Ascending aorta (tissue), 2 donors: ENCODE measurements around the gene ANGPTL5. TPM values are rescaled to one million over a fixed set of nuclear protein-coding genes. Genes with fewer than 3 reads are reported as not detected.
"Not testable (repeated sequence)": the region's sequence is repeated elsewhere in the genome, so short reads cannot be mapped to it uniquely, and the experiment has no call there.

Experiments used
- DNase-seq, 2 donors: peaks; one replicate each; pipeline ENCODE4 v3.0.0-alpha.2; 2019; ENCODE audit warnings: low spot score in 2 of 2
- H3K27ac ChIP-seq, 2 donors: fragments of 200-600 bp; sonication (generic); one replicate each; pipeline ENCODE4 v1.5.1; 2016 to 2017; ENCODE audit warnings: mild to moderate bottlenecking in 1 of 2
- H3K27me3 ChIP-seq: fragments of 200-600 bp; sonication (generic); one replicate; pipeline ENCODE4 v1.5.1; 2017
- H3K36me3 ChIP-seq, 2 donors: fragments of 200-600 bp; sonication (generic); one replicate each; pipeline ENCODE4 v1.5.1; 2016
- H3K4me1 ChIP-seq, 2 donors: fragments of 200-600 bp; sonication (generic); one replicate each; pipeline ENCODE4 v1.5.1; 2016 to 2017; ENCODE audit warnings: mild to moderate bottlenecking in 1 of 2
- H3K4me3 ChIP-seq, 2 donors: fragments of 200-600 bp; sonication (generic); one replicate each; pipeline ENCODE4 v1.5.1; 2016 to 2017; ENCODE audit warnings: mild to moderate bottlenecking in 1 of 2
- H3K9me3 ChIP-seq, 2 donors: fragments of 200-600 bp; sonication (generic); one replicate each; pipeline ENCODE4 v1.5.1; 2016
- CTCF ChIP-seq, 3 experiments: fragments of 200-600 bp in 2 of 3; fragments of 450-650 bp in 1 of 3; sonication (generic) in 2 of 3; IDR thresholded peaks; one replicate each; pipeline ENCODE4 v1.5.1; 2016 to 2019; ENCODE audit warnings: antibody characterized with exemption in 3 of 3, mild to moderate bottlenecking in 1 of 3, moderate library complexity in 1 of 3
- intact Hi-C: fragments of 100-400 bp; cut with DNase I; formaldehyde crosslinking; loops from one replicate; pipeline ENCODE4 v1.15.1; 2023
- total RNA-seq: library from RNA; depleted of rRNA; stranded (reverse); fragments of >200 nt; gene quantifications from one replicate; pipeline ENCODE4 v1.1.0, GENCODE V29; 2016

The ANGPTL5 gene
- total RNA-seq, 1 donor from 2014 or later: not detected

DNA sequence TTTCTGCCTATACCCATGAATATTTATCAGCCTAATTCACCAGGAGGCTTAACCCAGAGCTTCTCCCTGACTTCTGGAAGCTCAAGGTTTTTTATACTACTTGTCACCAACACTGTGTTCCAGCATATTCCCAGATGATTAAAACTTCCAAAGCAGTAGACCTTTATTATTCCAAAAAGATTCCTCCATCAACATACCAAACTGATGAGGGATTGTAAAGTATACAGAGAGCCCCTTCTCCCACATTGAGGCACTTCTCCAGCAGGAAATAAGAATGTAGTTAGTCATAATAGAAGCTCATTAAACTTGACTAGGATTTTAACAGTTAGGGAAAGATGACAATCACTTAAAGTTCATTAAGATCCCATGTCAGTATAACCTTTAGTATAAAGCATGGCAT lies 53.0 kb downstream of the ANGPTL5 start:
- Histone ChIP-seq H3K4me3 (no peak overlapping the region), H3K4me1 (no peaks in the 10 kb centered on the region), H3K27me3 (no peaks in the 10 kb centered on the region), H3K36me3 (no peaks in the 10 kb centered on the region), H3K27ac (no peak overlapping the region), H3K9me3 (no peaks in the 10 kb centered on the region)
- DNase-seq: no peak
- intact Hi-C loops: loop anchor here (5.0 to 10.0 kb wide), 3 partner anchors 54 to 241 kb away; partner anchors contain the start of genes ANGPTL5 and CEP126
- no peak for TF ChIP-seq CTCF (IDR thresholded peaks at IDR 0.05)

GRCh38 chr11:101862391-101863233 lies 53.7 kb downstream of the ANGPTL5 start:
- no peak overlapping the region for H3K27ac ChIP-seq
- H3K4me1 ChIP-seq: no peaks in the 10 kb centered on the region
- H3K9me3 ChIP-seq: no peaks in the 10 kb centered on the region
- no peak for DNase-seq
- TF ChIP-seq CTCF (IDR thresholded peaks at IDR 0.05): peak in 2 of 3 experiments; percentile 19 to 42
- H3K36me3 ChIP-seq: no peaks in the 10 kb centered on the region
- H3K27me3 ChIP-seq: no peaks in the 10 kb centered on the region
- H3K4me3 ChIP-seq: no peak overlapping the region
- intact Hi-C loops: loop anchor here (5.0 to 10.0 kb wide), 3 partner anchors 55 to 242 kb away; partner anchors contain the start of genes ANGPTL5 and CEP126

GRCh38 chr11:101860696-101861427 lies 55.5 kb downstream of the ANGPTL5 start:
- DNase-seq: peak in 1 of 2 donors; percentile 64
- H3K9me3 ChIP-seq: no peaks in the 10 kb centered on the region
- no peak overlapping the region for H3K4me3 ChIP-seq
- no peaks in the 10 kb centered on the region for H3K4me1 ChIP-seq
- no peaks in the 10 kb centered on the region for H3K36me3 ChIP-seq
- intact Hi-C loops: loop anchor here (1.0 to 10.0 kb wide), 4 partner anchors 56 to 244 kb away; partner anchors contain the start of genes ANGPTL5 and CEP126
- no peak overlapping the region for H3K27ac ChIP-seq
- H3K27me3 ChIP-seq: no peaks in the 10 kb centered on the region
- peak; percentile 66 to 78 (median 68) for TF ChIP-seq CTCF (IDR thresholded peaks at IDR 0.05)

DNA sequence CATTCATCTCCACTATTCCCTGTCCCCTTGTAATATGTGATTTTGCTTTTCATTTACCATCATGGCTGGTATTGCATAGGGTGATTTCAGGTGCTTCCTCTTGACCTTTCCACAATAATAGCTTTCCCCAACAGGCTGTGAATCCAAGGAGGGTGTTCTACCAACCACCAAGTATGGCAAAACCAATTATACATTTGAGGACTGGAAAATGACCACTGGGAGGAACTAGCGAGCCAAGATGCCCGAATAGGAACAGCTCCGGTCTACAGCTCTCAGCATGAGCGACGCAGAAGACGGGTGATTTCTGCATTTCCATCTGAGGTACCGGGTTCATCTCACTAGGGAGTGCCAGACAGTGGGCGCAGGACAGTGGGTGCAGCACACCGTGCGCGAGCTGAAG lies 64.1 kb downstream of the ANGPTL5 start:
- H3K27ac ChIP-seq, DNase-seq, H3K9me3 ChIP-seq, H3K36me3 ChIP-seq, H3K4me1 ChIP-seq, H3K4me3 ChIP-seq, intact Hi-C loops, H3K27me3 ChIP-seq: not testable (repeated sequence)

- DNase-seq: no peak
- Histone ChIP-seq H3K27me3 (no peaks in the 10 kb centered on the region), H3K9me3 (no peaks in the 10 kb centered on the region), H3K27ac (no peak overlapping the region), H3K4me1 (no peaks in the 10 kb centered on the region), H3K36me3 (no peaks in the 10 kb centered on the region), H3K4me3 (no peak overlapping the region)
- TF ChIP-seq CTCF (IDR thresholded peaks at IDR 0.05): peak; percentile 8 to 42 (median 27)
- intact Hi-C loops: loop anchor here (5.0 to 10.0 kb wide), 2 partner anchors 391 to 873 kb away; no protein-coding TSS in a partner anchor
Observed at GRCh38 chr11:101848262-101848661, 68.1 kb downstream of the ANGPTL5 start.
